HCT116 (cell line): ENCODE results near the gene SRRD.

Source experiments
- CTCF ChIP-seq, 3 experiments: fragments of 200-600 bp in 1 of 3; sonication (generic) in 1 of 3; IDR thresholded peaks in 2 of 3; conservative IDR thresholded peaks in 1 of 3; 2 replicates each; pipeline ENCODE4 v1.5.1; 2012 to 2017; ENCODE audit warnings: low read depth in 2 of 3, low read length in 2 of 3, antibody characterized with exemption in 1 of 3, borderline replicate concordance in 1 of 3, control low read depth in 1 of 3, mild to moderate bottlenecking in 1 of 3, mixed read lengths in 1 of 3, mixed run types in 1 of 3, moderate library complexity in 1 of 3; ENCODE audit not compliant: insufficient read depth in 1 of 3
- EGR1 ChIP-seq: IDR thresholded peaks from 2 replicates; pipeline ENCODE4 v1.6.1; 2012; ENCODE audit warnings: low read depth
- EZH2 ChIP-seq: fragments of 200-600 bp; sonication (generic); IDR thresholded peaks from 2 replicates; pipeline ENCODE4 v1.6.1; 2017; ENCODE audit warnings: antibody characterized with exemption, mixed run types
- EZH2phosphoT487 ChIP-seq: fragments of 200-600 bp; IDR thresholded peaks from 2 replicates; pipeline ENCODE4 v1.6.1; 2018; ENCODE audit warnings: antibody characterized with exemption, borderline replicate concordance
- JUND ChIP-seq: IDR thresholded peaks from 2 replicates; pipeline ENCODE4 v1.6.1; 2012
- POLR2A ChIP-seq: IDR thresholded peaks from 2 replicates; pipeline ENCODE4 v1.7.0; 2011; ENCODE audit warnings: borderline replicate concordance; ENCODE audit not compliant: insufficient read depth, insufficient read length; ENCODE audit errors: extremely low read depth
- SIN3A ChIP-seq: IDR thresholded peaks from 2 replicates; pipeline ENCODE4 v1.6.1; 2012; ENCODE audit warnings: low read depth
- SP1 ChIP-seq: IDR thresholded peaks from 2 replicates; pipeline ENCODE4 v1.6.1; 2012; ENCODE audit warnings: low read depth
- SRF ChIP-seq: IDR thresholded peaks from 2 replicates; pipeline ENCODE4 v1.6.1; 2012; ENCODE audit warnings: low read depth
- ZNF274 ChIP-seq: fragments of 200-500 bp; sonication (Bioruptor generic); IDR thresholded peaks from 2 replicates; pipeline ENCODE4 v1.6.1; 2014; ENCODE audit warnings: mild to moderate bottlenecking, low read depth, low read length, inconsistent platforms

DNA sequence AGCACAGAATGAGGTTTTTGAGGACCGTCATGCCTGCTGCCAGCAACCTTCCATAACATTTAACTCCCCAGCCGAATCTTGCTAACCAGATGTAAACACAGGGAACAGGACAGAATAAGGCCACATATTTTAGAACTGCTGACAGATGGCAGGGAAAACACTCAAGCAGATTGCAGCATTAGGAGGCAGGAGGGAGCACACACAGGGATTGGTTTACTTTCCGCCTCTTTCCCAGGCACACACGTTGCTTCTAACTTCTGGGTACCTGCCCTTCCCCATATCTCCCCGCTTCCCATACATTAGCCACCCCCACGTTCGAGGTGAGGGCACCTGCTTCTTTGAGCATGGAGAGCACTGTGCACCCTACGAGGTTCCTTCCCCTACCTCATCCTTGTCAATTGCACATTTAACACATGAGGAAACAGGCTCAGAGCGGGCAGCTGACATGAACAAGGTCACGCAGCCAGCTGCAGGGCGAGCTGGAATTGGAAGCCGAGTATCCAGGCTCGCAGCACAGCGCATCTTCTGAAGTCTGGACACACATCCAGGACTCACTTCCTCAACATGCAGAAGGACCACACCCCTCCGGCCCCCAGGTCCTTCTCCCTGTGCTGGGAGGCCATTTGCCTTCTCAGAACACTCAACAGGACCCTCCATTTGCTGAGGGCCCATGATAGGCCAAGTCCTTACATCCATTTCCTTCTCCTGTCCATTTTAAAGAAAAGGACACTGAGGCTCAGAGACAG lies 35.9 kb upstream of the SRRD start:
- no peak for TF ChIP-seq POLR2A
- TF ChIP-seq JUND, result no peak
- no peak for TF ChIP-seq EZH2
- TF ChIP-seq CTCF (IDR thresholded peaks at IDR 0.05 in 2 of 3, conservative IDR thresholded peaks at IDR 0.05 in 1 of 3; ENCODE audit: borderline replicate concordance in 1 of 3, insufficient read depth in 1 of 3, low read depth in 2 of 3, low read length in 2 of 3), result no peak
- TF ChIP-seq SP1, result no peak
- no peak for TF ChIP-seq ZNF274
- TF ChIP-seq EZH2phosphoT487, result no peak
- TF ChIP-seq SIN3A, result no peak
- TF ChIP-seq EGR1, result no peak
- no peak for TF ChIP-seq SRF
